SK-N-SH treated with all-trans-retinoic acid at 6 μM for 48 hours (cell line): ENCODE data around the gene CEACAM20.

ENCODE experiments used
- ARNTL ChIP-seq: fragments of 450-650 bp; formaldehyde crosslinking; IDR thresholded peaks from 2 replicates; pipeline ENCODE4 v1.5.0; 2020; ENCODE audit warnings: low read depth, mild to moderate bottlenecking, moderate library complexity, borderline replicate concordance
- BACH2 ChIP-seq: fragments of 250-450 bp; sonication (Bioruptor Pico); IDR thresholded peaks from 2 replicates; pipeline ENCODE4 v1.9.0; 2021; ENCODE audit warnings: mild to moderate bottlenecking, borderline replicate concordance
- CSDC2 ChIP-seq: fragments of 250-450 bp; sonication (Bioruptor Pico); IDR thresholded peaks from 2 replicates; pipeline ENCODE4 v1.5.0; 2020; ENCODE audit warnings: mild to moderate bottlenecking, moderate library complexity
- ISL1 ChIP-seq: fragments of 250-450 bp; sonication (Bioruptor Pico); IDR thresholded peaks from 2 replicates; pipeline ENCODE4 v2.1.2; 2022; ENCODE audit warnings: mild to moderate bottlenecking, moderate library complexity
- OSR1 ChIP-seq: fragments of 250-450 bp; sonication (Bioruptor Pico); IDR thresholded peaks from 2 replicates; pipeline ENCODE4 v1.8.0; 2022; ENCODE audit warnings: moderate library complexity, mild to moderate bottlenecking, inconsistent platforms
- SNAI2 ChIP-seq: fragments of 250-450 bp; sonication (Bioruptor Pico); IDR thresholded peaks from 2 replicates; pipeline ENCODE4 v1.5.0; 2020; ENCODE audit warnings: mild to moderate bottlenecking, moderate library complexity
- TOX ChIP-seq: fragments of 250-450 bp; sonication (Bioruptor Pico); IDR thresholded peaks from 2 replicates; pipeline ENCODE4 v1.8.0; 2021; ENCODE audit warnings: mild to moderate bottlenecking, moderate library complexity, borderline replicate concordance
- ZFP3 ChIP-seq: fragments of 250-450 bp; sonication (Bioruptor Pico); IDR thresholded peaks from 2 replicates; pipeline ENCODE4 v1.5.0; 2020; ENCODE audit warnings: mild to moderate bottlenecking, moderate library complexity
- ZFP30 ChIP-seq: fragments of 450-650 bp; formaldehyde crosslinking; IDR thresholded peaks from 2 replicates; pipeline ENCODE4 v1.5.0; 2022; ENCODE audit warnings: mild to moderate bottlenecking, moderate library complexity
- ZNF8 ChIP-seq: fragments of 450-650 bp; formaldehyde crosslinking; IDR thresholded peaks from 2 replicates; pipeline ENCODE4 v1.5.0; 2020; ENCODE audit warnings: mild to moderate bottlenecking, moderate library complexity
- TF ChIP-seq, protein P1 (sequence below): fragments of 250-450 bp; sonication (Bioruptor Pico); IDR thresholded peaks from 2 replicates; pipeline ENCODE4 v1.5.1; 2020; ENCODE audit warnings: low read depth, mild to moderate bottlenecking, moderate library complexity
- TF ChIP-seq, protein P2 (sequence below): fragments of 250-450 bp; sonication (Bioruptor Pico); IDR thresholded peaks from 2 replicates; pipeline ENCODE4 v1.8.0; 2020; ENCODE audit warnings: mild to moderate bottlenecking, moderate library complexity, borderline replicate concordance
- TF ChIP-seq, protein P3 (sequence below): fragments of 250-450 bp; sonication (Bioruptor Pico); IDR thresholded peaks from 2 replicates; pipeline ENCODE4 v1.8.0; 2021; ENCODE audit warnings: low read depth, mild to moderate bottlenecking, moderate library complexity, borderline replicate concordance
- TF ChIP-seq, protein P4 (sequence below): fragments of 250-450 bp; sonication (Bioruptor Pico); IDR thresholded peaks from 2 replicates; pipeline ENCODE4 v1.5.1; 2021; ENCODE audit warnings: mild to moderate bottlenecking, moderate library complexity

DNA sequence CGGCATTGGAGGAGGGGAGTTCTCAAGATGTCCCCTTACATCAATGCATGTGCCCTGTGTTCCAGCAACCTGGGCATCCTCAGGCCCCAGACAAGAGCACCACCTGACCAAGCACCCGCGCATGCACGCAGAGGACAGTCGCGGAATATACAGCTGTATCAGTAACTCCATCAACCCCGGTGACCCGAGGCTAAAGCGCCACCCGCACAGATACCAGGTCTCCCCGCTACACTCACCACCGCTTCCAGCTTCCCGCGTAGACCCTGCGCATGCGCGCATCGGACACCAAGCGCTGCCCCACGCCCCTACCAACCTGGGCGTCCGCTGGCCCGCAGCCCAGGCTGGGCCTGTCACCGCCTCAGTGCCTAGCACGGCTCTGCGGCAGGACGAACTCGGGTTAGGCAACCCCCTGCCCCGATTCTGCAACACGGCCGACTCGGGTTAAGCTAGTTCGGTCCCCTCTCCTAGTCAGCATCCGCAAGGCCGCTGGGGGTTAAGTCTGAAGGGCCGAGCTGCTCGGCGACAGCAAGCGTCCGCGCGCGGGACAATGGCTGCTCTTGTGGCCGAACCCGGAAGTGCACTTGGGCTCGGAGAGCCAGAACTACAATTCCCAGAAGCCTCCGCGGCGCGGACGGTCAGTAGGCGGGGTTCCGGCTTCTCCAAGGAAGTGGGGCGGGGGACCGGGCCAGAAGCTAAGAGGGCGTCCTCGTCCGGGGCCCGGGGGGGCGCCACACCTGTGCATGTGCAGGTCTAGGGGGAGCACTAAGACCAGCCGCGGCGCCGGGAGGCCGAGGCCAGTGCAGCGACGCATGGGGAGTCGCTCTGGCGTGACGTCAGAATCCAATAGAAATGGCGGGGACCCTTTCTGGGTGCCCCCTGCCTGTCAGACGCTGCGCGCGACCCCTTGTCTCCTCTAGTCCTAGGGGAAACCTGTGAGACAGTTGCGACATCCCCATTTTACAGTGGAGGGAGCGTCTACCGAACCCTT lies 29.2 kb downstream of the CEACAM20 start, which contains the start of gene ZNF180:
- TF ChIP-seq, protein P1, sequence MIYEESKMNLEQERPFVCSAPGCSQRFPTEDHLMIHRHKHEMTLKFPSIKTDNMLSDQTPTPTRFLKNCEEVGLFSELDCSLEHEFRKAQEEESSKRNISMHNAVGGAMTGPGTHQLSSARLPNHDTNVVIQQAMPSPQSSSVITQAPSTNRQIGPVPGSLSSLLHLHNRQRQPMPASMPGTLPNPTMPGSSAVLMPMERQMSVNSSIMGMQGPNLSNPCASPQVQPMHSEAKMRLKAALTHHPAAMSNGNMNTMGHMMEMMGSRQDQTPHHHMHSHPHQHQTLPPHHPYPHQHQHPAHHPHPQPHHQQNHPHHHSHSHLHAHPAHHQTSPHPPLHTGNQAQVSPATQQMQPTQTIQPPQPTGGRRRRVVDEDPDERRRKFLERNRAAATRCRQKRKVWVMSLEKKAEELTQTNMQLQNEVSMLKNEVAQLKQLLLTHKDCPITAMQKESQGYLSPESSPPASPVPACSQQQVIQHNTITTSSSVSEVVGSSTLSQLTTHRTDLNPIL (CRISPR knock-in tag) = no peak
- TF ChIP-seq CSDC2 (CRISPR knock-in tag) (no peak; the same call in 1 of the 2 replicates), ARNTL (0 out of 2 replicates have a peak, but pooled peaks have one; percentile 9), OSR1 (CRISPR knock-in tag) (no peak), SNAI2 (CRISPR knock-in tag) (no peak), ZNF8 (CRISPR knock-in tag) (no peak), ZFP3 (0 out of 2 replicates have a peak, but pooled peaks have one; percentile 65), TOX (CRISPR knock-in tag) (no peak), BACH2 (CRISPR knock-in tag) (no peak), ISL1 (CRISPR knock-in tag) (no peak), ZFP30 (CRISPR knock-in tag) (no peak)
- TF ChIP-seq, protein P2, sequence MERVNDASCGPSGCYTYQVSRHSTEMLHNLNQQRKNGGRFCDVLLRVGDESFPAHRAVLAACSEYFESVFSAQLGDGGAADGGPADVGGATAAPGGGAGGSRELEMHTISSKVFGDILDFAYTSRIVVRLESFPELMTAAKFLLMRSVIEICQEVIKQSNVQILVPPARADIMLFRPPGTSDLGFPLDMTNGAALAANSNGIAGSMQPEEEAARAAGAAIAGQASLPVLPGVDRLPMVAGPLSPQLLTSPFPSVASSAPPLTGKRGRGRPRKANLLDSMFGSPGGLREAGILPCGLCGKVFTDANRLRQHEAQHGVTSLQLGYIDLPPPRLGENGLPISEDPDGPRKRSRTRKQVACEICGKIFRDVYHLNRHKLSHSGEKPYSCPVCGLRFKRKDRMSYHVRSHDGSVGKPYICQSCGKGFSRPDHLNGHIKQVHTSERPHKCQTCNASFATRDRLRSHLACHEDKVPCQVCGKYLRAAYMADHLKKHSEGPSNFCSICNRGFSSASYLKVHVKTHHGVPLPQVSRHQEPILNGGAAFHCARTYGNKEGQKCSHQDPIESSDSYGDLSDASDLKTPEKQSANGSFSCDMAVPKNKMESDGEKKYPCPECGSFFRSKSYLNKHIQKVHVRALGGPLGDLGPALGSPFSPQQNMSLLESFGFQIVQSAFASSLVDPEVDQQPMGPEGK (CRISPR knock-in tag) = peak; percentile 52; the same call in 1 of the 2 replicates
- TF ChIP-seq, protein P3, sequence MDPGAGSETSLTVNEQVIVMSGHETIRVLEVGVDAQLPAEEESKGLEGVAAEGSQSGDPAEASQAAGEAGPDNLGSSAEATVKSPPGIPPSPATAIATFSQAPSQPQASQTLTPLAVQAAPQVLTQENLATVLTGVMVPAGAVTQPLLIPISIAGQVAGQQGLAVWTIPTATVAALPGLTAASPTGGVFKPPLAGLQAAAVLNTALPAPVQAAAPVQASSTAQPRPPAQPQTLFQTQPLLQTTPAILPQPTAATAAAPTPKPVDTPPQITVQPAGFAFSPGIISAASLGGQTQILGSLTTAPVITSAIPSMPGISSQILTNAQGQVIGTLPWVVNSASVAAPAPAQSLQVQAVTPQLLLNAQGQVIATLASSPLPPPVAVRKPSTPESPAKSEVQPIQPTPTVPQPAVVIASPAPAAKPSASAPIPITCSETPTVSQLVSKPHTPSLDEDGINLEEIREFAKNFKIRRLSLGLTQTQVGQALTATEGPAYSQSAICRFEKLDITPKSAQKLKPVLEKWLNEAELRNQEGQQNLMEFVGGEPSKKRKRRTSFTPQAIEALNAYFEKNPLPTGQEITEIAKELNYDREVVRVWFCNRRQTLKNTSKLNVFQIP (CRISPR knock-in tag) = 0 out of 2 replicates have a peak, but pooled peaks have one; percentile 36
- TF ChIP-seq, protein P4, sequence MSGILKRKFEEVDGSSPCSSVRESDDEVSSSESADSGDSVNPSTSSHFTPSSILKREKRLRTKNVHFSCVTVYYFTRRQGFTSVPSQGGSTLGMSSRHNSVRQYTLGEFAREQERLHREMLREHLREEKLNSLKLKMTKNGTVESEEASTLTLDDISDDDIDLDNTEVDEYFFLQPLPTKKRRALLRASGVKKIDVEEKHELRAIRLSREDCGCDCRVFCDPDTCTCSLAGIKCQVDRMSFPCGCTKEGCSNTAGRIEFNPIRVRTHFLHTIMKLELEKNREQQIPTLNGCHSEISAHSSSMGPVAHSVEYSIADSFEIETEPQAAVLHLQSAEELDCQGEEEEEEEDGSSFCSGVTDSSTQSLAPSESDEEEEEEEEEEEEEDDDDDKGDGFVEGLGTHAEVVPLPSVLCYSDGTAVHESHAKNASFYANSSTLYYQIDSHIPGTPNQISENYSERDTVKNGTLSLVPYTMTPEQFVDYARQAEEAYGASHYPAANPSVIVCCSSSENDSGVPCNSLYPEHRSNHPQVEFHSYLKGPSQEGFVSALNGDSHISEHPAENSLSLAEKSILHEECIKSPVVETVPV = no peak
